HepG2 (cell line): Measurements from ENCODE around the gene RNF149. TPM values are rescaled to one million over a fixed set of nuclear protein-coding genes. Genes with fewer than 3 reads are reported as not detected.

Source experiments
- BRD4 ChIP-seq: sonication (generic); formaldehyde crosslinking; IDR thresholded peaks from 2 replicates; pipeline ENCODE4 v1.4.0; 2020; ENCODE audit warnings: missing genetic modification reagents
- CHD4 ChIP-seq: fragments of 200-600 bp; sonication (generic); IDR thresholded peaks from 2 replicates; pipeline ENCODE4 v1.7.0; 2017; ENCODE audit warnings: mild to moderate bottlenecking, low read length, borderline replicate concordance
- CREM ChIP-seq, 2 experiments: sonication (generic) in 1 of 2; formaldehyde crosslinking in 1 of 2; IDR thresholded peaks; 2 replicates each; pipeline versions ENCODE4 v1.4.0 to v1.6.1; 2016 to 2020; ENCODE audit warnings: antibody characterized with exemption in 1 of 2, mild to moderate bottlenecking in 1 of 2, missing genetic modification reagents in 1 of 2
- DMAP1 ChIP-seq: IDR thresholded peaks from 2 replicates; pipeline ENCODE4 v1.6.1; 2016
- GFI1 ChIP-seq: sonication (generic); formaldehyde crosslinking; IDR thresholded peaks from 2 replicates; pipeline ENCODE4 v1.5.0; 2020; ENCODE audit warnings: missing genetic modification reagents, mild to moderate bottlenecking, borderline replicate concordance
- GZF1 ChIP-seq: sonication (generic); formaldehyde crosslinking; IDR thresholded peaks from 2 replicates; pipeline ENCODE4 v1.5.1; 2020; ENCODE audit warnings: mild to moderate bottlenecking, missing genetic modification reagents
- HNRNPL ChIP-seq: fragments of 200-400 bp; formaldehyde crosslinking; IDR thresholded peaks from 2 replicates; pipeline ENCODE4 v1.6.1; 2017; ENCODE audit warnings: mild to moderate bottlenecking, low read depth, low read length
- KLF6 ChIP-seq: IDR thresholded peaks from 2 replicates; pipeline ENCODE4 v1.8.0; 2016; ENCODE audit warnings: missing biosample characterization, missing genetic modification reagents
- MBD4 ChIP-seq: IDR thresholded peaks from 2 replicates; pipeline ENCODE4 v1.6.1; 2012; ENCODE audit warnings: low read length, inconsistent platforms, borderline replicate concordance
- NCOA1 ChIP-seq: sonication (generic); formaldehyde crosslinking; IDR thresholded peaks from 2 replicates; pipeline ENCODE4 v1.9.0; 2021; ENCODE audit warnings: missing genetic modification reagents
- RXRB ChIP-seq: IDR thresholded peaks from 2 replicates; pipeline ENCODE4 v1.6.1; 2016; ENCODE audit warnings: borderline replicate concordance, missing genetic modification reagents, missing compliant biosample characterization
- SETDB1 ChIP-seq: sonication (generic); formaldehyde crosslinking; IDR thresholded peaks from 2 replicates; pipeline ENCODE4 v1.5.1; 2020; ENCODE audit warnings: missing genetic modification reagents, mild to moderate bottlenecking, borderline replicate concordance
- SKI ChIP-seq: fragments of 450-650 bp; IDR thresholded peaks from one replicate; pipeline ENCODE4 v1.6.1; 2018; ENCODE audit warnings: mild to moderate bottlenecking; ENCODE audit not compliant: partially characterized antibody
- SUZ12 ChIP-seq: fragments of 150-350 bp; IDR thresholded peaks from 2 replicates; pipeline ENCODE4 v1.6.1; 2014; ENCODE audit warnings: low read depth, low read length
- THYN1 ChIP-seq: sonication (generic); formaldehyde crosslinking; IDR thresholded peaks from 2 replicates; pipeline ENCODE4 v1.8.1; 2023; ENCODE audit warnings: low read depth, mild to moderate bottlenecking, moderate library complexity, missing genetic modification reagents, borderline replicate concordance
- ZBTB8A ChIP-seq: sonication (generic); formaldehyde crosslinking; IDR thresholded peaks from 2 replicates; pipeline ENCODE4 v1.4.0; 2020; ENCODE audit warnings: mild to moderate bottlenecking, low read depth, missing genetic modification reagents, borderline replicate concordance
- ZFX ChIP-seq: sonication (generic); formaldehyde crosslinking; IDR thresholded peaks from 2 replicates; pipeline ENCODE4 v1.4.0; 2020; ENCODE audit warnings: mild to moderate bottlenecking, low read depth, missing genetic modification reagents, moderate library complexity
- ZNF292 ChIP-seq: sonication (generic); formaldehyde crosslinking; IDR thresholded peaks from 2 replicates; pipeline ENCODE4 v1.8.1; 2022; ENCODE audit warnings: mild to moderate bottlenecking, low read depth, missing genetic modification reagents, borderline replicate concordance
- ZNF547 ChIP-seq: sonication (generic); formaldehyde crosslinking; IDR thresholded peaks from 2 replicates; pipeline ENCODE4 v1.5.1; 2020; ENCODE audit warnings: mild to moderate bottlenecking, missing genetic modification reagents
- ZNF572 ChIP-seq: sonication (generic); formaldehyde crosslinking; IDR thresholded peaks from 2 replicates; pipeline ENCODE4 v1.5.1; 2020; ENCODE audit warnings: mild to moderate bottlenecking, missing genetic modification reagents
- ZNF766 ChIP-seq: sonication (generic); formaldehyde crosslinking; IDR thresholded peaks from 2 replicates; pipeline ENCODE4 v1.5.0; 2020; ENCODE audit warnings: missing genetic modification reagents, borderline replicate concordance
- polyA plus RNA-seq, 8 experiments: library from polyadenylated mRNA; depleted of rRNA in 3 of 8; stranded (reverse) in 7 of 8; unstranded in 1 of 8; fragments of >200 nt; fragmentation: Illumina TruSeq in 4 of 8; extraction: Trizol in 4 of 8; gene quantifications; 2 replicates each; pipeline versions ENCODE4 v1.2.1 to v1.2.3, GENCODE V29; 2011 to 2016; ENCODE audit warnings: low read depth in 4 of 8, missing spikeins in 1 of 8, mixed read lengths in 1 of 8; ENCODE audit not compliant: insufficient read depth in 1 of 8
- total RNA-seq, 5 experiments: library from RNA; depleted of rRNA; stranded (reverse); fragments of >200 nt; fragmentation: Illumina TruSeq; extraction: Trizol; gene quantifications; 2 replicates each; pipeline ENCODE4 v1.2.3, GENCODE V29; 2016; ENCODE audit warnings: low read depth in 1 of 5
- TF ChIP-seq, protein P1 (sequence below): sonication (generic); formaldehyde crosslinking; IDR thresholded peaks from 2 replicates; pipeline ENCODE4 v1.8.1; 2022; ENCODE audit warnings: mild to moderate bottlenecking, missing genetic modification reagents
- TF ChIP-seq, protein P2 (sequence below): sonication (generic); formaldehyde crosslinking; IDR thresholded peaks from 2 replicates; pipeline ENCODE4 v1.4.0; 2020; ENCODE audit warnings: missing genetic modification reagents, borderline replicate concordance
- TF ChIP-seq, protein P3 (sequence below): sonication (generic); formaldehyde crosslinking; IDR thresholded peaks from 2 replicates; pipeline ENCODE4 v1.8.1; 2023; ENCODE audit warnings: mild to moderate bottlenecking, missing genetic modification reagents

Gene RNF149
- total and polyA plus RNA-seq, 2 of the 13 experiments (the other 11 are each of a cell fraction or from before 2014, with no cell fraction given): 87.6 to 109 TPM

DNA sequence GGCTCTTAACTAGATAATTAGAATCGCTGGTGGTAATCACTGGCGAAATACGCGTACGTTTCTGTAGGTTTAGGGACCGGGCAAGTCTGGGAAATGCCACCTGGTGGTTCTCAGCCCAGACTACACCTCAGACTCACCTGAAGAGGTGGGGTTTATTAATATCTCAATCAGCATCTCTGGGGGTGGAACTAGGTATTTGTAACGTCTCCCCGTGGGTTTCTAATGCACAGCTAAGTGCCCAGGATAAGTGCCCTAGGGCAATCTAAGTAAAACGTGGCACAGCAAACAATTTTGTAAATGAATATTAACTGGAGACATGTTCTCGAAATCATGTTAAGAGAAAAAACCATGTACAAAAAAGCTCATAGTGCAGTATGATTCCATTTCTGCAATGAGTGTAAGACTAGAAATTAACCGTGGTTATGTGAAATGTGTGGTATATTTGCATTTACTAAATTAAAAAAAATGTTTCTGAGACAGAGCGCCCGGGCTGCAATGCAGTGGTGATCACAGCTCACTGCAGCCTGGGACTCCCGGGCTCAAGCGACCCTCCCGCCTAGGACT lies 56.6 kb downstream of the RNF149 start (continued):
- TF ChIP-seq CHD4 (peak; percentile 23; the same call in 1 of the 2 replicates), GZF1 (0 out of 2 replicates have a peak, but pooled peaks have one; percentile 6), MBD4 (0 out of 2 replicates have a peak, but pooled peaks have one; percentile 79), NCOA1 (CRISPR knock-in tag) (0 out of 2 replicates have a peak, but pooled peaks have one; percentile 43), ZNF766 (CRISPR knock-in tag) (no peak), HNRNPL (no peak), ZBTB8A (CRISPR knock-in tag) (no peak), DMAP1 (CRISPR knock-in tag) (no peak), BRD4 (CRISPR knock-in tag) (no peak), RXRB (0 out of 2 replicates have a peak, but pooled peaks have one; percentile 4), KLF6 (CRISPR knock-in tag) (no peak), GFI1 (no peak), ZFX (CRISPR knock-in tag) (no peak), ZNF547 (CRISPR knock-in tag) (no peak), THYN1 (CRISPR knock-in tag) (no peak; the same call in 1 of the 2 replicates), SETDB1 (CRISPR knock-in tag) (no peak), CREM (IDR thresholded peaks at IDR 0.05) (no peak), CREM (CRISPR knock-in tag; IDR thresholded peaks at IDR 0.05) (no peak), ZNF292 (CRISPR knock-in tag) (no peak), SUZ12 (no peak), SKI (peak; percentile 16), ZNF572 (no peak)
- TF ChIP-seq, protein P1, sequence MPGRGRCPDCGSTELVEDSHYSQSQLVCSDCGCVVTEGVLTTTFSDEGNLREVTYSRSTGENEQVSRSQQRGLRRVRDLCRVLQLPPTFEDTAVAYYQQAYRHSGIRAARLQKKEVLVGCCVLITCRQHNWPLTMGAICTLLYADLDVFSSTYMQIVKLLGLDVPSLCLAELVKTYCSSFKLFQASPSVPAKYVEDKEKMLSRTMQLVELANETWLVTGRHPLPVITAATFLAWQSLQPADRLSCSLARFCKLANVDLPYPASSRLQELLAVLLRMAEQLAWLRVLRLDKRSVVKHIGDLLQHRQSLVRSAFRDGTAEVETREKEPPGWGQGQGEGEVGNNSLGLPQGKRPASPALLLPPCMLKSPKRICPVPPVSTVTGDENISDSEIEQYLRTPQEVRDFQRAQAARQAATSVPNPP: no peak
- TF ChIP-seq, protein P2, sequence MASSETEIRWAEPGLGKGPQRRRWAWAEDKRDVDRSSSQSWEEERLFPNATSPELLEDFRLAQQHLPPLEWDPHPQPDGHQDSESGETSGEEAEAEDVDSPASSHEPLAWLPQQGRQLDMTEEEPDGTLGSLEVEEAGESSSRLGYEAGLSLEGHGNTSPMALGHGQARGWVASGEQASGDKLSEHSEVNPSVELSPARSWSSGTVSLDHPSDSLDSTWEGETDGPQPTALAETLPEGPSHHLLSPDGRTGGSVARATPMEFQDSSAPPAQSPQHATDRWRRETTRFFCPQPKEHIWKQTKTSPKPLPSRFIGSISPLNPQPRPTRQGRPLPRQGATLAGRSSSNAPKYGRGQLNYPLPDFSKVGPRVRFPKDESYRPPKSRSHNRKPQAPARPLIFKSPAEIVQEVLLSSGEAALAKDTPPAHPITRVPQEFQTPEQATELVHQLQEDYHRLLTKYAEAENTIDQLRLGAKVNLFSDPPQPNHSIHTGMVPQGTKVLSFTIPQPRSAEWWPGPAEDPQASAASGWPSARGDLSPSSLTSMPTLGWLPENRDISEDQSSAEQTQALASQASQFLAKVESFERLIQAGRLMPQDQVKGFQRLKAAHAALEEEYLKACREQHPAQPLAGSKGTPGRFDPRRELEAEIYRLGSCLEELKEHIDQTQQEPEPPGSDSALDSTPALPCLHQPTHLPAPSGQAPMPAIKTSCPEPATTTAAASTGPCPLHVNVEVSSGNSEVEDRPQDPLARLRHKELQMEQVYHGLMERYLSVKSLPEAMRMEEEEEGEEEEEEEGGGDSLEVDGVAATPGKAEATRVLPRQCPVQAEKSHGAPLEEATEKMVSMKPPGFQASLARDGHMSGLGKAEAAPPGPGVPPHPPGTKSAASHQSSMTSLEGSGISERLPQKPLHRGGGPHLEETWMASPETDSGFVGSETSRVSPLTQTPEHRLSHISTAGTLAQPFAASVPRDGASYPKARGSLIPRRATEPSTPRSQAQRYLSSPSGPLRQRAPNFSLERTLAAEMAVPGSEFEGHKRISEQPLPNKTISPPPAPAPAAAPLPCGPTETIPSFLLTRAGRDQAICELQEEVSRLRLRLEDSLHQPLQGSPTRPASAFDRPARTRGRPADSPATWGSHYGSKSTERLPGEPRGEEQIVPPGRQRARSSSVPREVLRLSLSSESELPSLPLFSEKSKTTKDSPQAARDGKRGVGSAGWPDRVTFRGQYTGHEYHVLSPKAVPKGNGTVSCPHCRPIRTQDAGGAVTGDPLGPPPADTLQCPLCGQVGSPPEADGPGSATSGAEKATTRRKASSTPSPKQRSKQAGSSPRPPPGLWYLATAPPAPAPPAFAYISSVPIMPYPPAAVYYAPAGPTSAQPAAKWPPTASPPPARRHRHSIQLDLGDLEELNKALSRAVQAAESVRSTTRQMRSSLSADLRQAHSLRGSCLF (CRISPR knock-in tag): 0 out of 2 replicates have a peak, but pooled peaks have one; percentile 44
- TF ChIP-seq, protein P3, sequence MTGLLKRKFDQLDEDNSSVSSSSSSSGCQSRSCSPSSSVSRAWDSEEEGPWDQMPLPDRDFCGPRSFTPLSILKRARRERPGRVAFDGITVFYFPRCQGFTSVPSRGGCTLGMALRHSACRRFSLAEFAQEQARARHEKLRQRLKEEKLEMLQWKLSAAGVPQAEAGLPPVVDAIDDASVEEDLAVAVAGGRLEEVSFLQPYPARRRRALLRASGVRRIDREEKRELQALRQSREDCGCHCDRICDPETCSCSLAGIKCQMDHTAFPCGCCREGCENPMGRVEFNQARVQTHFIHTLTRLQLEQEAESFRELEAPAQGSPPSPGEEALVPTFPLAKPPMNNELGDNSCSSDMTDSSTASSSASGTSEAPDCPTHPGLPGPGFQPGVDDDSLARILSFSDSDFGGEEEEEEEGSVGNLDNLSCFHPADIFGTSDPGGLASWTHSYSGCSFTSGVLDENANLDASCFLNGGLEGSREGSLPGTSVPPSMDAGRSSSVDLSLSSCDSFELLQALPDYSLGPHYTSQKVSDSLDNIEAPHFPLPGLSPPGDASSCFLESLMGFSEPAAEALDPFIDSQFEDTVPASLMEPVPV: no peak
